ENCODE results near the gene ZFP36L2.

Gene ZFP36L2

GRCh38 chr2:43222475-43223309 lies 3.7 kb downstream of the ZFP36L2 start:
- no peak for DNase-seq

- peak; percentile 99 for DNase-seq
These were observed 4.5 kb downstream of the ZFP36L2 start for GRCh38 chr2:43221763-43222474.

- peak; percentile 96 for DNase-seq
These were observed 5.2 kb downstream of the ZFP36L2 start for GRCh38 chr2:43221124-43221762.

- DNase-seq: no peak
These were observed 5.7 kb downstream of the ZFP36L2 start for GRCh38 chr2:43220760-43221123.

GRCh38 chr2:43220229-43220751 lies 6.1 kb downstream of the ZFP36L2 start:
- DNase-seq: no peak

- DNase-seq: peak; percentile 93
These were observed 6.8 kb downstream of the ZFP36L2 start for GRCh38 chr2:43219383-43220228.

GRCh38 chr2:43218702-43219382 lies 7.6 kb downstream of the ZFP36L2 start:
- peak; percentile 73 for DNase-seq

- no peak for DNase-seq
These were observed 8.2 kb downstream of the ZFP36L2 start for GRCh38 chr2:43218155-43218701.

- DNase-seq: peak; percentile 95
These were observed 8.9 kb downstream of the ZFP36L2 start for GRCh38 chr2:43217228-43218154.

GRCh38 chr2:43216629-43217028 lies 9.8 kb downstream of the ZFP36L2 start:
- DNase-seq: no peak

GRCh38 chr2:43215673-43216255 lies 10.6 kb downstream of the ZFP36L2 start:
- no peak for DNase-seq

- DNase-seq: no peak
These were observed 12.2 kb downstream of the ZFP36L2 start for GRCh38 chr2:43214253-43214652.

GRCh38 chr2:43212931-43213330 lies 13.5 kb downstream of the ZFP36L2 start:
- no peak for DNase-seq

GRCh38 chr2:43212216-43212835 lies 14.1 kb downstream of the ZFP36L2 start:
- no peak for DNase-seq

GRCh38 chr2:43210467-43211303 lies 15.7 kb downstream of the ZFP36L2 start:
- no peak for DNase-seq

- DNase-seq: no peak
These were observed 16.3 kb downstream of the ZFP36L2 start for GRCh38 chr2:43210125-43210466.

GRCh38 chr2:43209204-43209717 lies 17.1 kb downstream of the ZFP36L2 start:
- no peak for DNase-seq

GRCh38 chr2:43207553-43208300 lies 18.7 kb downstream of the ZFP36L2 start:
- DNase-seq: no peak

All from islet precursor cell (in vitro differentiated cells).